ENCODE results near the gene PAX9.

Gene PAX9

DNA sequence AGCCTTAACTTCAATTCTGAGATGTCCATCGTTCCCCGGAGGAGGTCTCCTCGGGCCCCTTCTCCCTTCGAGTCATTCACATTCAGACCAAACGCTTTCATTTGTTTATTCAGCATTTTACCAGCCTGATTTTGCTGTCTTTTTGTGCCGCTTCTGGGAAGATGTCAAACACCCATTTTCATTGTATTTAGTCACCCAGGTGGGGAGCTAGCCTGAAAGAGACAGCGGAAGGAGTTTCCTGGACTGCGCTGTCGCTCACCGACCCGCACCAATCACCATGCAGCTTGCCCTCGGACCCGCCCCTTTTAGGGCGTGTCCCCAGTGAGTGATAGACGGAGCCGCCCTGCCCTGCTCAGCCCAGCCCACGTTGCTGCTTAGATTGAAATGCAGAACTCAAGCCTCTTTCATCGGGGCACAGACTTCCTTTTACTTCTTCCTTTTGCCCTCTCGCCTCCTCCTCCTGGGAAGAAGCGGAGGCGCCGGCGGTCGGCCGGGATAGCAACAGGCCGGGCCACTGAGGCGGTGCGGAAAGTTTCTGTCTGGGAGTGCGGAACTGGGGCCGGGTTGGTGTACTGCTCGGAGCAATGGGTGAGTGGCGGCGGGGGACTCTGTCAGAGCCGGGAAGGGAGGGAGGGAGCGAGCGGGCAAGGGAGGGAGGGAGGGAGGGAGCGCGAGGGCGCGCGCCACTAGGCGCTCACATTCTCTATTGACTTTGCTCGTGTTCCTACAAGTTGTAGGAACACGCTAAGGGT is at the start of gene PAX9:
Gene PAX9, plus strand, starts transcription at position 355 of the 752 bp plus-strand sequence. Its CDS starts 230 bp downstream, at position 585.
- no peak for DNase-seq

GRCh38 chr14:36617824-36618223 is 43.8 kb upstream of the PAX9 start:
- DNase-seq = no peak

GRCh38 chr14:36618641-36619040 is 43.0 kb upstream of the PAX9 start:
- no peak for DNase-seq

DNA sequence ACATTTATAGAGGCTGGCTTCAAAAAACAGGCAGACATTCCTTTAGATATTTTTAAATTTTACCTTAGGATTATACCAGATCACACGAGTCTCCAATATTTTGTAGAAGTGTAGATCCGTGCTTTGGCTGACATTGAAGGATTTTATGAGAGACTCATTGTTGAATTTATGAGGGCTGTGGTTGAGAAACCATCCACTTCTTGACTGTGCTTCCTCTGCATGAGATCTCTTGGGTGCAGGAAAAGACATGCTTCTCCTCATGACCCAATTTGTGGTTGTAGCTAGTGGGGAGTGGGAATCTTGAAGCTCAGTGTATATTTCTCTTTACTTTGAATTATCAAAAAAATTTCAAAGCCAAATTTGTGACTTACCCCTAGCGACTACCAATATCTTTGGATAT is 42.5 kb upstream of the PAX9 start:
- DNase-seq = no peak

DNA sequence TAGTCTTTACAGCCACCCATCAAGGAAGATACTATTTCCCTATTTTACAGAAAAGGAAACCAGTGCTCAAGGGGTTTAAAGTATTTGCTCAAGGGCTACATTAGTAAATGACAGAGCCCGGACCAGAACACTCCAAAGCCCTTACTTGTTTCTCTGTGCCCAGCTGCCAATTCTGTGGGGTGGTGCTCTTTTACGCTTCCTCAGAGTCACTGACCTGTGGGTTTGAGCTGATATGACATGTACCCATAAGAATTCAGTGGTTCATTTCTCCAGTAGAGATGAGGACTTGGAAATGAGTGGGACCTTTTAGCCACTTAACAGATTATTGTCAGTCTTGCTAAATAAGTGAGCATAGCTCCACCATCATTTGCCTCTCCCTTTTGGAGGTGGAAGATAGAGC is 41.8 kb upstream of the PAX9 start:
- DNase-seq = no peak

GRCh38 chr14:36625014-36625413 is 36.6 kb upstream of the PAX9 start:
- no peak for DNase-seq

GRCh38 chr14:36625436-36625835 is 36.2 kb upstream of the PAX9 start:
- DNase-seq = no peak

DNA sequence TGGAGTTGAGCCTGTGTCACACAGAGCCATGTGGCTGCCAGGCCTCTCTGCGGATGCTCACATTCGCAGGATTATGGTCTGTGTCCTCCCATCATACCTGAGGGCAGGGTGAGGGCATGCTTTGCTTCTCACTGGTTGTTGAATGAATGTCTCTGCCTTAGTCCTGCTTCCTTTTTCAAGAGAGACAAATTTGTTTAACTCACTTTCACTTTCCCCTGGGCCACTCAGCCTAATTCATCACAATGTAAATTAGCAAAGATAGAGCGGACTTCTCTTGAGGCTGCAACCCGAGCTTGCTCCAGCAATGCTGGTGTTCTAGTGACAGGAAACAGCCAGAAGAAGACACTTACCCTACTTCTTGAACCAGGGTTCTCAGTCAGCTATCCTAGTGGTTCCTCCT is 35.5 kb upstream of the PAX9 start:
- DNase-seq = no peak

DNA sequence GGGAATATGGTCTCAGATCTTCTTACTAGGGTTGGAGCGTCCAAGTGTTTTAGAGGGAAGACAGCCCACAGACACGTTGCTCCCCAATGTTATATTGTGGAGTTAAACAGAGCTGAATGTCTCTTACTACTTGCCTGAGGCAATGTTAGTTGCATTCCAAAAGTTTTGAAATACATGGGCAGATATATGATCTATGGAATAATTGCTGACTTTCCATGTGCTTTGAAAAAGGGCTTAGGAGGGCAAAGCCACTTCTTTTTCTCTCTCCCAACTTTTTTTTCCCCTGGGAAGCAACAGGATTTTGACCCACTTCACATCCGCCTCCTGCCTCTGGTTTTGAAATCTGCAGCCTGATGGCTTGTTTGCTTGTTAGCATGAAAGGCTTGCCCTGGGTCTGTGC is 33.7 kb upstream of the PAX9 start:
- DNase-seq = no peak

- DNase-seq = no peak
These were observed 28.1 kb upstream of the PAX9 start for GRCh38 chr14:36633580-36633979.

DNA sequence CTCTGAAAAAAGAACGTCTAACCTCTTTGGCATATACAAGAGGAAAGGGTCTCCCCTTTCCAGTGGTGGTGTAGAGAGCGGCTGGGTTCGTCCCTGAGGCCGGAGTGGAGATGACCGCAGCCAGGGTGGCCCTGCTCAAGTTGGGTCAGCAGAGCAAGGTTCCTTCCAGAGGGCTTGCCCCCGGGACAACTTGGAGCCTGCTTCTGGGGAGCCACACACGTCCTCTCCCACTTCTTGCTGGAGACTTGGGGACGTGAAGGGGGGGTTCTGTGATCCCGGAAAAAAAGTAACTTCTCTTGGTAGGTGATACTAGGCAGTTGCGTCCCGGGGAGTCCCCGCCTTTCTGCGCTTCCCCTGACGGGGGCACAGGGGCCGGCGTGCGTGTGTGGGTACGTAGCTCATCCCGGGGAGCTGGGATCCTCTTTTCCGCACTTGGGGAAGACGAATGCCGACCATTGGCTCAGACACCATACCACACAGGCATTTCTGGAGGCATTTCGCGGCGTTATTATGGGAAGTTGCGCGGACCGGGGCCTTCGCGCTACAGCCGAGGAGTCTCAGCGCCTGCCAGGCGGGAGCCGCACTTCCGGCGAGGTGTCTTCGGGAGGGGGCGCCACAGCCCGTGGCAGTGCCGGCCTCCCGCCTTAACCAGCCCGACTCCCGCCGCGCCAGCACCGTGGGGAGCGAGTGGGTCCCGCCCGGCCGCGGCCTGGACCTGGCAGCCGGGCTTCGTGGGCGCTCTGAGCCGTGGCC is 14.8 kb upstream of the PAX9 start:
- DNase-seq = no peak

GRCh38 chr14:36647417-36647823 is 14.2 kb upstream of the PAX9 start:
- no peak for DNase-seq

GRCh38 chr14:36647824-36648753 is 13.6 kb upstream of the PAX9 start:
- DNase-seq = no peak

DNA sequence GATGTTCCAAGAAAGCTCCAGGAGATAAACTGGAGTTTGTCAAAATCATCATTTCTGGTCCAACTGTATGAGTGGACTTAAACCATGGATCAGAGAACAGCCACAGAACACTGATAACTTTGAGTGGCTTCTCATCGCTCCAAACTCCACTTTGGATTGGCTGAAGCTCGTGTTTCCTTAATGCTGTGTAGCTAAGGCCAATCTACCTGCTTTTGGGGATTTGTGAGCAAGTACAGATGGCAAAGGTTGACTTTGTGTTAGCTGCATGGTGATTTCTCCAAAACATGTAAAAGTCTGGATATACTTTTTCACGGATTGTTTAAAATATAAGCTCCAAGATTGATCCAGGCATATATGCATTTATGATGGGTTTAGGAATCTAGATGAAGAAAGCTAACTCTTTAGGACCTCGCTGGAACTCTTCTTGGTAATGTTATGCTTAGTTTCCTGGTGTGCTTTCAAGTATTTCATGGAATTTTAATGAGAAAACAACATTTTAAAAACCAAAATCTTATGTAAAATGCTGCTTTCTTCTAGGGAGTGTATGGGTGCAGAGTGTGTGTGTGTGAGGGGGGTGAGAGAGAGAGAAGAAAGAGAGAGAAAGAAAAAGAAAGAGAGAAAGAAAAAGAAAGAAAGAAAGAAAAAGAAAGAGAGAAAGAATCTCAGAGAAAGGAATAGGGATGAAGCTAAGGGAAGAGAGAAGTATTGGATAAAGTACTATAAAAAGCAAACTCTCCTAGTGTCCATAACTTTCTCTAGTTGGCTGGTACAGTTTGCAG is 11.6 kb upstream of the PAX9 start:
- no peak for DNase-seq

DNA sequence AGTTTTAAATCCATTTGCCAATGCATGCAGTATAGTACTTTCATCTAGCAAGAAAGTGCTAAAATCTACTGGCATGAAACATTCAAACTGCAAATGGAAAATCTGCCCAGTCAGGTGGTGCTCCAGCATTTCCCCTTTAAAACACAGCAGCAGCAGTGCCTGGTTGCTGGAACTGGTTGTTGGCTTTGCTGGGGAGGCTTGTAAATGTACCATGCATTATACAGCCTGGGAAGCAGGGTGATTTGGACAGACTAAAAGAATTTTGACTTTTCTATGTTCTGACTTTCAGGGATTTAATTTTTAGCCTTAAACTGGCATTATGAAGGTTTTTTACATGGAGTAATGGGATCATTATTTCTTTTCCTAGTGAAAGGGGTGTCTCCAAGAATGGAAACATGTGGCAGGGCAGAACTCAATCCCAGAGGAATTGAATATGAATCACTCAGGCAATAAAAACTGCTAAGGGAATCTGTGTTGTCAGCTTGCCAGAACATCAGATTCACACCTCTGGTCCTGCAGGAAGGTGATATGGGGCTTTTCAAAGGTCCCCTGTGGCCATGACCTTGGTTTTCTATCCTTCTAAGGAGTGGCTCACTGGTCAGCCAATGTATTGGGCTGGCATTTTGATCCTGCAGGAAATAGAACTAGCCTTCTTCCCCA is 9.0 kb upstream of the PAX9 start:
- DNase-seq = no peak

DNA sequence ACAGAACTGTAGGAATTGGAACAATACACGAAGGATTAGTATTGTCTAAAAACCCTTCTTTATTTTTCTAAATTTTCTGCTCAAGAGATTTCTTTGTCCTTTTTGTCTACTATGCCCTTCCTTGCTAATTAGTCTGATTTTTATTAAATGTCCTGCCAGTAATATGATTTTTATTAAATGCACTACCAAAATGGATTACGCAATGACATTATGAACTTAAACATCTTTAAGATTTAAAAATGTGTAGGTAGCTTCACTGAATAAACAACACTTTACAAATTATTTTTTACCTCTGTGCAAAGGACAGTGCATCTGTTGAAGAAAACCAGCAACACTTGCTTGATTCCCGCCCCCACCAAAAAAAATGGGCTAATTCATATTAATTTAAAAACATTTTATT is 8.2 kb upstream of the PAX9 start:
- DNase-seq = no peak

DNA sequence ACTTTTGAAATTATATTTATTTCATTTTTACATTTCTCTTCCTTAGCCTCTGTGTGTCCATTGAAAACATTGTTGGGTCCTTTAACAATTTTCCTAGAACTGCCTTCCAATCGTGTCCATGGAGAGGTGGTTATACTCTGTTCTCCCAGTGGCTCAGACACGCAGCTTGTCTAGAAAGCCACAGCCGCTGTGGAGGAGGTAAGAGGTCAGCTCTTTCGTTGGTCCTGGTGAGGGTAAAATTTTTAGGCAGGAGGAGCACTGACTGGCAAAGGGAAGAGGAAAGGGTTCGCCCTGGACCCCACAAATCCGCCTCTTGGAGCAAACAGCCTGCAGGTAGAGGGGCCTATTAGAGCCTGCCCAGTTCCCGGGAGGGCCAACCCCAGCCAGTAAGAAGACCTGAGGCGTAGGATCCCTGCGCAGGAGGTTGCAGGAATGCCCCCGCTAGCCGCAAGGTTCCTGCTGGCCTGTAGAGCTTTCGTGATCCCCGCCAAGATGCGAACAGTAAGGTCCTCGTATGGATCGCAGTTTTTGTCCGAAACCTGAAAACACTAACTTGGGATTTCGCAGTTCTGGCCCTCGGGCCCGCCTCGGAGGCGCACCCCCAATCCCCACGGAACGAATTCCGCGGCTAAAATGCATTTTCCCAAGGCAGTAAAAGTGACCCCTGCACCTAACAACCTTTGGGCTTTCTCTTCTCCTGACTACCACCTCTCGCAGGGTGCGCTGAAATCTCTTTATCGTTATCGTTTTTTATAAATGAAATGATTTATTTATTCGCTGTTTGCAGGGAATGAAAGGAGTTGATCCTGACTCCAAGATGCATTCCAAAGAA is 7.5 kb upstream of the PAX9 start:
- DNase-seq = no peak

GRCh38 chr14:36654794-36655381 is 6.8 kb upstream of the PAX9 start:
- no peak for DNase-seq

DNA sequence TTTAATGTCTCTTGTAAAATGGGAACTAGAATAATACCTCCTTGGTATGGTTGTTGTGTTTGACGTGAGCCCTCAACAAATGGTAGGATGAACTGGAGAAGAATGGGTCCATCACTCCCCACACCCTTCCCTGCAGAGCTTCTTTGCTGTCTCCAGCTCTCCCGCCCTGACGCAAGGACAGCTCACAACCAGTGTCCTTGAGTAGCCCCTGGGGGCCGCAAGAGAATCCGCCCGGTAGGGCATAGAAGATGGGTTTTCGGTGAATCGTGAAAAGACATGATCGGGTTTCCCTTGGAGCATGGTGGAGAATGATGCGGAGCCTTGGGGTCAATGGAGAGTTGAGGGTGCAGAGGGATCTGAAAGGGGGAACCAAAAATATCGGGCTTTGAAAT is 6.1 kb upstream of the PAX9 start:
- DNase-seq = no peak

DNA sequence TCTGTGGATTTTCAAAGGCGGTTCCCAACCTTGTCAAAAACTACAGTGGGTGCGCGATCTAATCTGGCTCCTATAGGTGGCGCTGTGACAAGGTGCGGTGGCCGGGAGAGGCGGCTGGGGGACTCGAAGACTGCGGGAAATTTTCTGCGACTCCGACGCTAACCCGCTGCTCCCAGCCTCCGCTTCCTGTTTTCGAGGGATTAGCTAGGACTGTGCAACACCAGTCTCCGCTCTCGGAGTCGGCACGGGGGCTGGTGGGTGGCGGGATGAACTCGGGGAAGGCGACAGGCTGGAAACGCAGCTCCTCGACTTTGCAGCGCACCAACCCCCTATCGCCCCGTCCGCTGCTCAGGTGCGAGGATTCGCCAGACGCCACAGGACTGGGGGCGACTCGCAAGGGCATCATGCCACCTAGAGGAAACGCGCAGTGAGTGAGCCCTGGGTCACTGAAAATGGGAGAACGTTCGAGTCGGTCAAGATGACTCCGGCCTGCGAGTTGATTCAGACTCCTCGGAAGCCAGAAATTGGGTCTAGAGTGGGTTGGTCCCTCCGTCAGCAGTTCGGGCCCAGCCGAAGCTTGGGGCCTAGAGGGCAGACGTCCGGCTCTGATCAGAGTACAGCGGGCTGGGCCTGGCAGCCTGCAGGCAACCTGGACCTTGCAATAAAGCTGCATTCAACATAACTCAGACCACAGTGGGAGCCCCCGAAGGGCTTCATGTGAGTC is 5.5 kb upstream of the PAX9 start:
- peak in 1 of 6 experiments; percentile 4 for DNase-seq
